Measurements from ENCODE around the gene EXOSC5. TPM values are rescaled to one million over a fixed set of nuclear protein-coding genes. Genes with fewer than 3 reads are reported as not detected.

Gene EXOSC5
- polyA plus RNA-seq, 1 experiment: 7.8 TPM

DNA sequence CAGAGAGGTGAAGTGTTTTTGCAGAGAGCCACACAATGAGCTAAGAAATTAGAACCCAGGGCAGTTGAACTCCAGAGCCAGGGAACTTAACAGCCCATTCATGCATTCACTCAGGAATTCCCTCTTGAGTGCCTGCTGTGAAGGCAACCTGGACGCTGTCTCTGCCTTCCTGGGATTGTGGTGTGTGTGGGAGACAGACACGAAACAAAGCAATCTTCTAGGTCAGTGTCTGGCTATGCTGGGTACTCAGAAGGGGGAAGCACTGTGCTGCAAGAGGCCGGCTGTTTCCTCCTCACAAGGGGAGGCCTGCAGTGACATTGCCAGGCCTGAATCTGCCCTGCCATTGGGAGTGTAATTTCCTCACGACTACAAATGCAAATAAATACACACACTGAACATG, 10.1 kb upstream of the EXOSC5 start:
- no peak overlapping the region for H3K27ac ChIP-seq (ENCODE audit: low read depth, low read length)
- TF ChIP-seq, protein P1, sequence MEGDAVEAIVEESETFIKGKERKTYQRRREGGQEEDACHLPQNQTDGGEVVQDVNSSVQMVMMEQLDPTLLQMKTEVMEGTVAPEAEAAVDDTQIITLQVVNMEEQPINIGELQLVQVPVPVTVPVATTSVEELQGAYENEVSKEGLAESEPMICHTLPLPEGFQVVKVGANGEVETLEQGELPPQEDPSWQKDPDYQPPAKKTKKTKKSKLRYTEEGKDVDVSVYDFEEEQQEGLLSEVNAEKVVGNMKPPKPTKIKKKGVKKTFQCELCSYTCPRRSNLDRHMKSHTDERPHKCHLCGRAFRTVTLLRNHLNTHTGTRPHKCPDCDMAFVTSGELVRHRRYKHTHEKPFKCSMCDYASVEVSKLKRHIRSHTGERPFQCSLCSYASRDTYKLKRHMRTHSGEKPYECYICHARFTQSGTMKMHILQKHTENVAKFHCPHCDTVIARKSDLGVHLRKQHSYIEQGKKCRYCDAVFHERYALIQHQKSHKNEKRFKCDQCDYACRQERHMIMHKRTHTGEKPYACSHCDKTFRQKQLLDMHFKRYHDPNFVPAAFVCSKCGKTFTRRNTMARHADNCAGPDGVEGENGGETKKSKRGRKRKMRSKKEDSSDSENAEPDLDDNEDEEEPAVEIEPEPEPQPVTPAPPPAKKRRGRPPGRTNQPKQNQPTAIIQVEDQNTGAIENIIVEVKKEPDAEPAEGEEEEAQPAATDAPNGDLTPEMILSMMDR (IDR thresholded peaks at IDR 0.05; ENCODE audit: low read depth, low read length): no peak
- POLR2A ChIA-PET: no interaction called here
- H3K4me3 ChIP-seq (ENCODE audit: low read depth, low read length): no peak overlapping the region
- no peak for DNase-seq (ENCODE audit: low read depth, low spot score)
- no peaks in the 10 kb centered on the region for H3K9me3 ChIP-seq (ENCODE audit: control insufficient read depth, insufficient read depth, low read length)
- no peaks in the 10 kb centered on the region for H3K27me3 ChIP-seq (ENCODE audit: control insufficient read depth, insufficient read depth, low read length)
- CTCF ChIA-PET: no interaction called here

DNA sequence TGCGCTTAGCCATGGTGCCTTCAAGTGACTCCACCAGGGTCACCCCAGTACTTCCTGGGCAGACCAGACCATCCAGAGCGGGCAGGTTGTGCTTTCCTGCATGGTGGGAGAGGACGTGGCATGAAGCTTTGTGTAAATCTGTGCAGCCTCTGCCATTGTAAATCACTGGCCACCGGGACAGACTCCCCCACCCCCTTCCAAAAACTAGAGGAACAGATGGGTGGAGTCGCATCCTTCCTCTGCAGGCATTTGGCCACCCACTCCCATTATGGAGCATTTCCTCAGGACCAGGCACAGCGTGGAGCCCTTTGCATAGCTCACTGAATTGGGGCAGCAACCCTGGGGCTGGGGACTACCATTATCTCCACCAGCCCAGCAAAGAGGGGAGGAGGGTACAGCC, 8.6 kb upstream of the EXOSC5 start:
- Histone ChIP-seq H3K4me3 (ENCODE audit: low read depth, low read length) (no peak overlapping the region), H3K27ac (ENCODE audit: low read depth, low read length) (no peak overlapping the region), H3K9me3 (ENCODE audit: control insufficient read depth, insufficient read depth, low read length) (no peaks in the 10 kb centered on the region), H3K27me3 (ENCODE audit: control insufficient read depth, insufficient read depth, low read length) (no peaks in the 10 kb centered on the region)
- TF ChIP-seq, protein P1 (IDR thresholded peaks at IDR 0.05; ENCODE audit: low read depth, low read length): no peak
- ChIA-PET POLR2A (interaction anchor here (0.6 kb wide), 1 partner anchor 1565 kb away, joined by 3 read pairs; no protein-coding TSS in a partner anchor), CTCF (interaction anchor here (0.5 kb wide), 1 partner anchor 44 kb away, joined by 3 read pairs; no protein-coding TSS in a partner anchor)
- no peak for DNase-seq (ENCODE audit: low read depth, low spot score)

DNA sequence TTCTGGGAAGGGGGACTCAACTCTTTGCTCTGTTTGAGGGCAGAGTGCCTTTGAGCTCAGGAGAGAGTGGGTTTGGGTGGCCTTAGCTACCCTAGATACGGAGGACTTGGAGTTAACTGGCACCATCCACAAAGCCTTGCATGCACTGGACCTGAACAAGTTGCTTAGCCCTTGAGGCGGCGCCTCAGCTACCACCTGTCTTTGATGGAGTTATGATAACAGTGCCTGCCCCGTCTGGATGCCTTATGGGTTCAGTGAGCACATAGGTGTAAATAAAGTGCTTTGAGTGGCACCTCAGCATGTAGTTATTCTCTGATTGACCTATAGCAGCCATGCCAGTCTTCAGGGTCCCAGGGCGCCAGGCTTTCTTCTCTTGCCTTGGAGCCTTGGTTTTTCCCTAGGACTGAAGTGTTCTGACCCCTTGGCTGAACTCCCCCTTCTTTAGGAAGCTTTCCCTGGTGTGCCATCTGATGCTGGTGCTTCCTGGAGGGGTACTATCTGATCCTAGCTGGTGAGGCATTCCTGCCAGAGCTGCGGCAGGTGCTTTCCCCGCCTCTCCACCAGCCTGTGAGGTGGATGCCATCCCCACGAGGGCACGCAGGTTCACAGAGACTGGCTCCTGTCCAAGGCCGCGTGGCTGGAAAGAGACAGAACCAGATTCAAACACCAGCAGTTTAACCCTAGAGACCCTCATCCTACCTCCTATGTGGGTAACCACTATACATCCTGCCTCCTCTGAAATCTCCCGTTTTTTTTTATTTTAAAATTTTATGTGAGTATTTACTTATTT, 6.2 kb upstream of the EXOSC5 start:
- Histone ChIP-seq H3K4me3 (ENCODE audit: low read depth, low read length) (no peak overlapping the region), H3K27me3 (ENCODE audit: control insufficient read depth, insufficient read depth, low read length) (no peaks in the 10 kb centered on the region), H3K9me3 (ENCODE audit: control insufficient read depth, insufficient read depth, low read length) (no peaks in the 10 kb centered on the region), H3K27ac (ENCODE audit: low read depth, low read length) (no peak overlapping the region)
- no peak for DNase-seq (ENCODE audit: low read depth, low spot score)
- ChIA-PET CTCF (no interaction called here), POLR2A (no interaction called here)
- TF ChIP-seq, protein P1 (IDR thresholded peaks at IDR 0.05; ENCODE audit: low read depth, low read length): no peak

DNA sequence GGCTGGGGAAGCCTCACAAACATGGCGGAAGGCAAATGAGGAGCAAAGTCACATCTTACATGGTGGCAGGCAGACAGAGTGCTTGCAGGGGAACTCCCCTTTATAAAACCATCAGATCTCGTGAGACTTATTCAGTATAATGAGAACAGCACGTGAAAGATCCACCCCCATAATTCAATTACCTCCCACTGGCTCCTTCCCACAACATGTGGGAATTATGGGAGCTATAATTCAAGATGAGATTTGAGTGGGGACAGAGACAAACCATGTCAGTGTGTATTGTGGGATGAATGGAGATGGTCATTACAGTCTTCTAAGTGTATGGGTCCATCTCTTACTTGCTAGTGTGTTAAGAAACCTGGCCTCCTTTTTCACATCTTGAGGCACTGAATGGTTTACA, 4.9 kb upstream of the EXOSC5 start:
- DNase-seq (ENCODE audit: low read depth, low spot score): no peak
- Histone ChIP-seq H3K4me3 (ENCODE audit: low read depth, low read length) (no peak overlapping the region), H3K27ac (ENCODE audit: low read depth, low read length) (no peak overlapping the region), H3K9me3 (ENCODE audit: control insufficient read depth, insufficient read depth, low read length) (no peaks in the 10 kb centered on the region), H3K27me3 (ENCODE audit: control insufficient read depth, insufficient read depth, low read length) (no peaks in the 10 kb centered on the region)
- POLR2A ChIA-PET: no interaction called here
- CTCF ChIA-PET: no interaction called here
- TF ChIP-seq, protein P1 (IDR thresholded peaks at IDR 0.05; ENCODE audit: low read depth, low read length): no peak

GRCh38 chr19:41401483-41401882, 4.3 kb upstream of the EXOSC5 start:
- Histone ChIP-seq H3K27ac (ENCODE audit: low read depth, low read length) (no peak overlapping the region), H3K4me3 (ENCODE audit: low read depth, low read length) (no peak overlapping the region), H3K27me3 (ENCODE audit: control insufficient read depth, insufficient read depth, low read length) (no peaks in the 10 kb centered on the region), H3K9me3 (ENCODE audit: control insufficient read depth, insufficient read depth, low read length) (no peaks in the 10 kb centered on the region)
- no peak for DNase-seq (ENCODE audit: low read depth, low spot score)
- POLR2A ChIA-PET: no interaction called here
- CTCF ChIA-PET: no interaction called here
- TF ChIP-seq, protein P1 (IDR thresholded peaks at IDR 0.05; ENCODE audit: low read depth, low read length): no peak
